Brain microvascular endothelial cell (primary cell): Measurements from ENCODE around the gene SETD7.
A peak's percentile ranks its signal among the peaks of the same experiment; 100 is the strongest.

ENCODE experiments used
- DNase-seq: peaks from one replicate; pipeline ENCODE4 v3.0.0-alpha.2; 2020
- H3K27ac ChIP-seq: fragments of 250-450 bp; sonication (Bioruptor Pico); 2 replicates; pipeline ENCODE4 v1.5.1; 2020; ENCODE audit warnings: mild to moderate bottlenecking, moderate library complexity
- H3K27me3 ChIP-seq: fragments of 250-450 bp; sonication (Bioruptor Pico); replicated peaks from 2 replicates; pipeline ENCODE4 v1.5.1; 2020; ENCODE audit warnings: mild to moderate bottlenecking
- H3K36me3 ChIP-seq: fragments of 250-450 bp; sonication (Bioruptor Pico); replicated peaks from 2 replicates; pipeline ENCODE4 v1.5.1; 2020; ENCODE audit warnings: mild to moderate bottlenecking
- H3K4me3 ChIP-seq: 2 replicates; pipeline ENCODE4 v1.5.1; 2011; ENCODE audit warnings: low read depth, mild to moderate bottlenecking, control low read depth, low read length, moderate library complexity
- CTCF ChIP-seq: IDR thresholded peaks from 2 replicates; pipeline ENCODE4 v1.5.1; 2011; ENCODE audit warnings: low read depth, mild to moderate bottlenecking, moderate library complexity, low read length, control low read depth, inconsistent platforms; ENCODE audit errors: missing control alignments
- in situ Hi-C: cut with HindIII; loops from 2 replicates; pipeline ENCODE4 v1.10.0; 2017; ENCODE audit warnings: low sequenced_read_pairs, low pct_ligation_motif_present

The SETD7 gene

GRCh38 chr4:139582044-139582443, 26.0 kb upstream of the SETD7 start:
- H3K4me3 ChIP-seq, result no peak overlapping the region
- peak; percentile 31 for TF ChIP-seq CTCF
- no peak overlapping the region for H3K27ac ChIP-seq
- H3K27me3 ChIP-seq, result no peaks in the 10 kb centered on the region
- in situ Hi-C loops, result no loop called here
- DNase-seq, result no peak
- no peaks in the 10 kb centered on the region for H3K36me3 ChIP-seq

- Histone ChIP-seq H3K36me3 (no peaks in the 10 kb centered on the region), H3K27ac (no peak overlapping the region), H3K27me3 (no peaks in the 10 kb centered on the region), H3K4me3 (no peak overlapping the region)
- DNase-seq, result no peak
- in situ Hi-C loops, result no loop called here
- TF ChIP-seq CTCF, result no peak
Measured at GRCh38 chr4:139581096-139581495, 25.1 kb upstream of the SETD7 start.

- Histone ChIP-seq H3K27me3 (no peaks in the 10 kb centered on the region), H3K36me3 (no peaks in the 10 kb centered on the region), H3K27ac (no peak overlapping the region), H3K4me3 (no peak overlapping the region)
- peak; percentile 54 for DNase-seq
- no peak for TF ChIP-seq CTCF
- in situ Hi-C loops, result no loop called here
Measured at GRCh38 chr4:139576219-139576618, 20.2 kb upstream of the SETD7 start.

GRCh38 chr4:139575072-139575471, 19.1 kb upstream of the SETD7 start:
- no peaks in the 10 kb centered on the region for H3K27me3 ChIP-seq
- no peak overlapping the region for H3K4me3 ChIP-seq
- H3K36me3 ChIP-seq, result no peaks in the 10 kb centered on the region
- TF ChIP-seq CTCF, result no peak
- DNase-seq, result no peak
- in situ Hi-C loops, result no loop called here
- H3K27ac ChIP-seq, result no peak overlapping the region

GRCh38 chr4:139574641-139575040, 18.6 kb upstream of the SETD7 start:
- in situ Hi-C loops, result no loop called here
- no peaks in the 10 kb centered on the region for H3K27me3 ChIP-seq
- no peak for DNase-seq
- no peaks in the 10 kb centered on the region for H3K36me3 ChIP-seq
- H3K27ac ChIP-seq, result no peak overlapping the region
- H3K4me3 ChIP-seq, result no peak overlapping the region
- no peak for TF ChIP-seq CTCF

- H3K36me3 ChIP-seq, result no peaks in the 10 kb centered on the region
- in situ Hi-C loops, result no loop called here
- no peak overlapping the region for H3K27ac ChIP-seq
- H3K27me3 ChIP-seq, result no peaks in the 10 kb centered on the region
- no peak overlapping the region for H3K4me3 ChIP-seq
- peak; percentile 42 for DNase-seq
- TF ChIP-seq CTCF, result no peak
Measured at GRCh38 chr4:139568206-139568955, 12.4 kb upstream of the SETD7 start.
